ENCODE measurements around the gene GRK1.

DNA sequence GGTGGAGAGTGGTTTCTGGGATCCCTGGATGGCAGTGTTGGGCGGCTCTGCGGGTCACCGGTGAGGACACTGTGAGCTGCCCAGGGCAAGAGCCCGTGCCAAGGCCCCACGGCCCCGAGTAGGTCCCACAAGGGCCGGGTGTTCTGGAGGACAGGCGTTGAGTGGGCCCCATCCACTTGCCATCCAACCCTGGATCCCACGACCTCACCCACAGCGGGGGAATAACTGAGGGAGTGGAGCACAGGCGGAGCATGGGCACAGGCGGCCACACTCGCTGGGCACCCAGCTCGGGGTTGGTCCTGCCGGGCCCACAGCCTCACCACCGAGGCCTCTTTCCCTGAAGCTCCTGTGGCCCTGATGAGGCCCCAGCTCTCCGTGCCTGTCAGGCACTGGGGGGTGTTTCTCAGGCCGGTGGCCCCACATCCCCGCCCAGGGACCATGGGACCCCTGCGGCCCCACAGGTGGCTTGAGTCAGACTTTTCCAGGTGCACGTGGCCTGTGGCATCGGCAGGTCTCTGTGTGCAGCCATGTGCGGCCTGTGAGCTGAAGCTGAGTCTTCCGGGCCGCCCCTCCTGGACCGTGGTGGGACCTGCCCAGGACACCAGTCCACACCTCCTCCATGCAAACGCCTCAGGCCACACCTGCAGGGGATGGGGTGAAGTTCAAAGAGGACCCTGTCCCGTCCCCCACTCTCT, 108.6 kb downstream of the GRK1 start:
- TF ChIP-seq, protein P1, sequence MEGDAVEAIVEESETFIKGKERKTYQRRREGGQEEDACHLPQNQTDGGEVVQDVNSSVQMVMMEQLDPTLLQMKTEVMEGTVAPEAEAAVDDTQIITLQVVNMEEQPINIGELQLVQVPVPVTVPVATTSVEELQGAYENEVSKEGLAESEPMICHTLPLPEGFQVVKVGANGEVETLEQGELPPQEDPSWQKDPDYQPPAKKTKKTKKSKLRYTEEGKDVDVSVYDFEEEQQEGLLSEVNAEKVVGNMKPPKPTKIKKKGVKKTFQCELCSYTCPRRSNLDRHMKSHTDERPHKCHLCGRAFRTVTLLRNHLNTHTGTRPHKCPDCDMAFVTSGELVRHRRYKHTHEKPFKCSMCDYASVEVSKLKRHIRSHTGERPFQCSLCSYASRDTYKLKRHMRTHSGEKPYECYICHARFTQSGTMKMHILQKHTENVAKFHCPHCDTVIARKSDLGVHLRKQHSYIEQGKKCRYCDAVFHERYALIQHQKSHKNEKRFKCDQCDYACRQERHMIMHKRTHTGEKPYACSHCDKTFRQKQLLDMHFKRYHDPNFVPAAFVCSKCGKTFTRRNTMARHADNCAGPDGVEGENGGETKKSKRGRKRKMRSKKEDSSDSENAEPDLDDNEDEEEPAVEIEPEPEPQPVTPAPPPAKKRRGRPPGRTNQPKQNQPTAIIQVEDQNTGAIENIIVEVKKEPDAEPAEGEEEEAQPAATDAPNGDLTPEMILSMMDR (IDR thresholded peaks at IDR 0.05; ENCODE audit: low read depth, low read length), result no peak
- TF ChIP-seq MYC (IDR thresholded peaks at IDR 0.05; ENCODE audit: low read depth, low read length), result no peak
- TF ChIP-seq POLR2A (IDR thresholded peaks at IDR 0.05; ENCODE audit: extremely low read depth, insufficient read length), result no peak
- TF ChIP-seq, protein P2, sequence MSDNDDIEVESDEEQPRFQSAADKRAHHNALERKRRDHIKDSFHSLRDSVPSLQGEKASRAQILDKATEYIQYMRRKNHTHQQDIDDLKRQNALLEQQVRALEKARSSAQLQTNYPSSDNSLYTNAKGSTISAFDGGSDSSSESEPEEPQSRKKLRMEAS (IDR thresholded peaks at IDR 0.05; ENCODE audit: low read depth, low read length), result no peak

All from NB4 (cell line).